ENCODE results near the gene RPL27A.

DNA sequence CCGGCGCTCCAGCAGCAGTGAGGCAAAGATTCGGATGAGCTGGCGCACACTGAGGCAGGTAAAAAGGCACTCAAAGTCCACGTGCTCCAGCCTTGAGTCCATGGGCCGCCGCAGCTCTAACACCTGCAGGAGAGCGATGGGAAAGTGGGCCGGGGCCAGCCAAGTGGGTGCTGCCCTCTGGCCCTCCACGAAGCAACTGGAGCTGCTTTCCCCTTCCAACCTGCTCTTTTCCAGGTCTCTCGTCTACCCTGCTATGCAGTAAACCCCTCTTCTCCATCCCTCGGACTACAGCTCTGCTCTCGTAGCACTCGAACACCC lies 20.0 kb downstream of the RPL27A start:
- TF ChIP-seq EZH2 (IDR thresholded peaks at IDR 0.05; ENCODE audit: borderline replicate concordance, low read depth, low read length, severe bottlenecking): no peak
- TF ChIP-seq, protein P1, sequence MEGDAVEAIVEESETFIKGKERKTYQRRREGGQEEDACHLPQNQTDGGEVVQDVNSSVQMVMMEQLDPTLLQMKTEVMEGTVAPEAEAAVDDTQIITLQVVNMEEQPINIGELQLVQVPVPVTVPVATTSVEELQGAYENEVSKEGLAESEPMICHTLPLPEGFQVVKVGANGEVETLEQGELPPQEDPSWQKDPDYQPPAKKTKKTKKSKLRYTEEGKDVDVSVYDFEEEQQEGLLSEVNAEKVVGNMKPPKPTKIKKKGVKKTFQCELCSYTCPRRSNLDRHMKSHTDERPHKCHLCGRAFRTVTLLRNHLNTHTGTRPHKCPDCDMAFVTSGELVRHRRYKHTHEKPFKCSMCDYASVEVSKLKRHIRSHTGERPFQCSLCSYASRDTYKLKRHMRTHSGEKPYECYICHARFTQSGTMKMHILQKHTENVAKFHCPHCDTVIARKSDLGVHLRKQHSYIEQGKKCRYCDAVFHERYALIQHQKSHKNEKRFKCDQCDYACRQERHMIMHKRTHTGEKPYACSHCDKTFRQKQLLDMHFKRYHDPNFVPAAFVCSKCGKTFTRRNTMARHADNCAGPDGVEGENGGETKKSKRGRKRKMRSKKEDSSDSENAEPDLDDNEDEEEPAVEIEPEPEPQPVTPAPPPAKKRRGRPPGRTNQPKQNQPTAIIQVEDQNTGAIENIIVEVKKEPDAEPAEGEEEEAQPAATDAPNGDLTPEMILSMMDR (IDR thresholded peaks at IDR 0.05; ENCODE audit: extremely low read depth in 1 of 2, insufficient read depth in 1 of 2, low read depth in 1 of 2, low read length in 2 of 2): no peak
- TF ChIP-seq POLR2A (IDR thresholded peaks at IDR 0.05; ENCODE audit: low read depth, low read length): no peak
- no peak for TF ChIP-seq MYC (IDR thresholded peaks at IDR 0.05; ENCODE audit: low read depth, low read length)
- no peak for TF ChIP-seq JUN (IDR thresholded peaks at IDR 0.05; ENCODE audit: borderline replicate concordance, insufficient read depth, insufficient read length, low read depth)
- no peak for TF ChIP-seq POLR2AphosphoS5 (IDR thresholded peaks at IDR 0.05; ENCODE audit: insufficient read depth, low read depth, low read length)
- no peak for TF ChIP-seq FOS (IDR thresholded peaks at IDR 0.05; ENCODE audit: borderline replicate concordance, insufficient read depth, low read length)

Data from endothelial cell of umbilical vein (primary cell).